HAP-1 (cell line): ENCODE results near the gene TUBA3E.
"Not testable (repeated sequence)": the region's sequence is repeated elsewhere in the genome, so short reads cannot be mapped to it uniquely, and the experiment has no call there.

Experiments used
- DNase-seq, 2 experiments: peaks; one replicate each; pipeline ENCODE4 v3.0.0-alpha.2; 2016 to 2020; ENCODE audit warnings: low spot score in 2 of 2
- H3K27me3 ChIP-seq: fragments of 250-450 bp; sonication (Bioruptor Pico); 2 replicates; pipeline ENCODE4 v1.5.1; 2020; ENCODE audit warnings: low read depth, mild to moderate bottlenecking, moderate library complexity
- H3K36me3 ChIP-seq: fragments of 250-450 bp; sonication (Bioruptor Pico); replicated peaks from 2 replicates; pipeline ENCODE4 v1.5.1; 2020; ENCODE audit warnings: mild to moderate bottlenecking
- H3K4me1 ChIP-seq: fragments of 250-450 bp; sonication (Bioruptor Pico); 2 replicates; pipeline ENCODE4 v1.5.1; 2020; ENCODE audit warnings: mild to moderate bottlenecking
- H3K4me3 ChIP-seq: fragments of 250-450 bp; sonication (Bioruptor Pico); 2 replicates; pipeline ENCODE4 v1.5.1; 2020; ENCODE audit warnings: mild to moderate bottlenecking, moderate library complexity
- H3K9me3 ChIP-seq: fragments of 250-450 bp; sonication (Bioruptor Pico); 2 replicates; pipeline ENCODE4 v1.5.1; 2020; ENCODE audit warnings: mild to moderate bottlenecking, moderate library complexity
- in situ Hi-C: fragments of 300-500 bp; cut with MboI; formaldehyde crosslinking; loops from 3 replicates; pipeline ENCODE4 v1.14.3; 2020; ENCODE audit warnings: low sequenced_read_pairs, inconsistent platforms, mixed read lengths

TUBA3E gene

DNA sequence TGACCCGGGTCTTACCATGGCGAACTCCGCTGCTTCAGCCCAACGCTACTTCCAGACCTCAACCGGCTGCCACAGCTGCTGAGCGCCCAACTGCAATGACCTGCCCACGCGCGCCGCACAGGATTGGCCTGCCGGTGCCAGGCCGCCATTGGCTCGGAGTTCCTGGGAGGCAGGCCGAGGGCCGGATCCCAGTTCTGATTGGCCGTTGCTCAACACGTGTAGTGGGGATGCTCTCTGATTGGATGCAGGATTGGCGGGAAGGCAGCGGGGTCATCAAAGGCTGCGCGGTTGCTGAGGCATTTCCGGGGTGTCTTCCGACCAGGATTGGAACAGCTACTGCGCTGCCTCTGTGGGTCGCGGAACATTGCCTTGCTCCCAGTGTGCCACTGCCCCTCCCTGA lies at the start of gene TUBA3E:
TSS of gene TUBA3E (minus strand) at position 97 of the 400 bp plus-strand sequence. CDS start at position 18, 79 bp downstream.
- in situ Hi-C loops = loop anchor here (25.0 kb wide), 1 partner anchor 889 kb away; the partner anchor contains the start of gene FAM168B
- no peaks in the 10 kb centered on the region for H3K9me3 ChIP-seq
- DNase-seq = no peak
- no peaks in the 10 kb centered on the region for H3K27me3 ChIP-seq
- no peak within 1 kb of the TSS for H3K4me3 ChIP-seq
- H3K4me1 ChIP-seq = no peaks in the 10 kb centered on the region
- H3K36me3 ChIP-seq = no peaks in the 10 kb centered on the region

DNA sequence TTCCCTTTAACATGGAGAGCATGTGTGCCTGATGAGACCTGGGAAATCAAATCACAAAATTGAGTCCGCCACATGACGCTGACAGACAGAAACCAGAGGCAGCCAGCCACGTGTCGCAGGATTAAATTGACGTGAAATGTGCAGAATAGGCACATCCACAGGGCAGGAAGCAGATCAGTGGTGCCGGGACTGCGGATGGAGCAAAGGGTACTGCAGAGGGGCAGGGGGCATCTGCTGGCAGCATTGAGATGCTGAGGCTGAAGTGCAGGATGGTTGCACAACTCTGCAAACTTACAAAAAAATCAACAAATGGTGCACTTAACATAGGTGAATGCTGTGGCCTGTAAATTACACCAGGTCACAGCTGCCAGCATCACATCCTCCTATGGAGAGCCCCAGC lies 48.2 kb upstream of the TUBA3E start:
- in situ Hi-C loops = no loop called here

DNA sequence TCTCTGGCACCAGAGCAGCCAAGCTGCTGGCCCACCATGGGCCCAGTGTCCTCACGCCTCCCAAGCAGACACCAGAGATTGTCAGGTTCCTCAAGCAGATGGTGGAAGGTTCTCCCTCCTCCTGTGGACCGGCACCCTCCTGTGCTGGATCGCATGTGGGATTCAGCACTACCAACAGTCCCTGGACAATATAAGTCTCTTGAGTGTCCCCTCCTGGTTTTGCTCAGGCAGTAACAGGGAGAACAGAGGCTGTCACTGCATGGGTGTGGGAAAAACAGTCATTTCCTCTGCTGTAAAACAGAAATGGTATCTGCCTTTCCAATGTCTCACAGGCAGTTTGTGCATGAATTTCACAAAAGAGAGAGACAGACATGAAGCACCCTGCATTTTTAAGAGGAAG lies 47.7 kb upstream of the TUBA3E start:
- Histone ChIP-seq H3K4me3 (no peak overlapping the region), H3K36me3 (no peaks in the 10 kb centered on the region), H3K9me3 (no peaks in the 10 kb centered on the region), H3K27me3 (no peaks in the 10 kb centered on the region; the same call in 1 of the 2 replicates), H3K4me1 (no peaks in the 10 kb centered on the region)
- no peak for DNase-seq
- in situ Hi-C loops = no loop called here

More for the DNA sequence above, 48.2 kb upstream of the TUBA3E start:
- DNase-seq = no peak
- Histone ChIP-seq H3K27me3 (peaks cover under 1% of the 10 kb centered on the region), H3K36me3 (no peaks in the 10 kb centered on the region), H3K9me3 (no peaks in the 10 kb centered on the region), H3K4me1 (no peaks in the 10 kb centered on the region), H3K4me3 (no peak overlapping the region)

DNA sequence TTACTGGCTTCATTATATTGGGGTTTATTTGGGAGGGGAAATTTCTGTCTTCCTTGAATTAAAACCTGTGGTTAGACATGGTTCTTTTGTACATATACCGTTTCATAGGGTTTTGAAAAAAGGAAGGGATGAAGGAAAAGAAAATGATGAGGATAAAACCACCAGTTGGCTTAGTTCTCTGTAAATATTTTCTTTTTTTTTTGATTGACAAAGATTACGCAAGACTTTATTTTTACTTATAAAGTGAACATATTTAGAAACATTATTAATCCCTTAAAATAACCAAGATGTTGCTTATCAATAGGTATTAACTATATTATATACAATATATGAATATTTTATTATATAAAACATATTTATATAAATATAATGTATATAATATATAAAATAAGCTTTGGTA lies 45.1 kb upstream of the TUBA3E start:
- H3K27me3 ChIP-seq = no peaks in the 10 kb centered on the region; the same call in 1 of the 2 replicates
- H3K4me3 ChIP-seq = no peak overlapping the region
- no peak for DNase-seq
- in situ Hi-C loops = no loop called here
- H3K36me3 ChIP-seq = no peaks in the 10 kb centered on the region
- no peaks in the 10 kb centered on the region for H3K9me3 ChIP-seq
- no peaks in the 10 kb centered on the region for H3K4me1 ChIP-seq

DNA sequence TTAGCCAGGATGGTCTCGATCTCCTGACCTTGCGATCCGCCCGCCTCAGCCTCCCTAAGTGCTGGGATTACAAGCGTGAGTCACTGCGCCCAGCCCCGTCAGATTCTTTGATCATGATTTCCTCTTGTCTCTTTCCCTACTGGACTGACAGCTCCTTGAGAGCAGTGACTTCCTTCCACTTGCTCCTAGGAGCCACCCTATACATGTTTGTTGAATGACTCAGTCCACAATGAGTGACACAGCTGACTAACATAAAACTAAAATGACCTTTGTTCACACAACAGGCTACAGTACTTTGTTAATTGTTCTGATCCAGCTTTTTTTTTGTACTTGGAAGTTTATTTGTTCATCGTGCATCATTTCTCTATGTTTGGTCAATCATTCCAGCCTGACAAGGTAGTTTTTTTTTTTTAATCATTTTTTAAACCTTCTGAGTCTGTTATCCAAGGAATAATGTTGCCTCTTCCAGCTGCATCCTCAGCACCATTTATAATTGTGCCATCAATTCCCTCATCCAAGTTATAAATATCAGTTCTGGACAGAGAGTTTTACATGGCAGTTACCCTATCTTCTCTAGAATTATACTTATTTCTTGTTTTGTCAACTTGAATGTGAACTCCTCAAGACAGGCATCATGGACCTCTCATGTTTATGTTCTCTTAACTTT lies 42.9 kb upstream of the TUBA3E start:
- Histone ChIP-seq H3K27me3 (no peaks in the 10 kb centered on the region; the same call in 1 of the 2 replicates), H3K36me3 (no peaks in the 10 kb centered on the region), H3K4me3 (no peak overlapping the region), H3K4me1 (no peaks in the 10 kb centered on the region), H3K9me3 (no peaks in the 10 kb centered on the region)
- in situ Hi-C loops = no loop called here
- no peak for DNase-seq

DNA sequence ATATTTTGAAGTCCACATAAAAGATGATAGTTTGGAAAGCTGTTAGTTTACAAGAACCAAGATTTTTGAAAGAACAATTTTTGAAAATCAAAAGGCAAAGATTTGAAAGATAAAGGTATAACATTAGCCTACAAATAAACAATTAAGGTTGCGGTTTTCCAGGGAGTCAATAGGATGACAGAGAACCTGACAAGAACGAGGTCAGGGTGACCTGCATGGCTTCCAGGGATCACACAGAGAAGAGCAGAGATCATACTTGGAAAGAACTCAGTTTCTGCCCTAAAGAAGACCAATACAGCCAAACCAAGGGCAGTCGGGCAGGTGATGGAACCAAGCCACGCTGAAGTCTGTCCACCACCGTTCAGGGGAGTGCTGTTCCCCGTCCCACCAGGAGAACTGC lies 41.3 kb upstream of the TUBA3E start:
- H3K4me1 ChIP-seq, DNase-seq, H3K36me3 ChIP-seq, H3K27me3 ChIP-seq, H3K9me3 ChIP-seq, in situ Hi-C loops, H3K4me3 ChIP-seq: not testable (repeated sequence)

DNA sequence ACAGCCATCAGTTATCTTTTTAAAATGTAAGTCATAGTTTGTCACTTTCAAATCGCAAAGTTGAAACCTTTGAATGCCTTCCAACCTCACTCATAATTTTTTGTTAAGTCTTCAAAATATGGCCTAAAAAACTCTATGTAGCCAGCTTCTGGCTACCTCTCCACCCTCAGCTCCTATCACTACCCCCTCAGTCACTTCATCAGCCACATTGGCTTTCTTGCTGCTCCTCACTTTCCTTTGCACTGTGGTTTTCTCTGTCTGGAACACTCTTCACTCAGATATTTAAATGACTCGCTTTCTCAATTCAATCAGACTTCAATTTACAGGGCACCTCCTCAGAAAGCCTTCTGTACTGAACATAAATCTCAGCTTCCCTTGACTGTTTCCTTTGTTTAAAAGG lies 34.8 kb upstream of the TUBA3E start:
- H3K27me3 ChIP-seq, H3K9me3 ChIP-seq, in situ Hi-C loops, H3K36me3 ChIP-seq, DNase-seq, H3K4me1 ChIP-seq, H3K4me3 ChIP-seq: not testable (repeated sequence)

DNA sequence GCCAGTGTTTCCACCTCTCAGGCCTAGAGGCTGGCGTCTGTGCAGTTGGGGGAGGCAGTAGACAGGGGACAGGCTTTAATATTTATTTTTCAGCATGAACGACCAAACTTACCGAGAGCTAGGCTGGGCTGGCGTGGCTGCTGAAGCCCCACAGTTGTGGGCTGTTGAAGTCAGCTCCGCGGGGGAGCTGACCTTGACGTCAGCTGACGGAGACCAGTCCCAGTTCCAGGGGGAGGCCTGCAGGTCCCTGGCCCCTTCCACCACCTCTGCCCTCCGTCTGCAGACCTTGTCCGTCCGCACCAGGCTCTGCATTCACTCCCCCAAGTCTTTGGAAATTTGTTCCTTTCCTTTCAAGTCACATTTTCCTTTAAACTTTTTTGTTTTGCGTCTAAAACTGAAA lies 33.4 kb upstream of the TUBA3E start:
- in situ Hi-C loops = no loop called here
- Histone ChIP-seq H3K36me3 (no peaks in the 10 kb centered on the region), H3K4me1 (no peaks in the 10 kb centered on the region), H3K27me3 (no peaks in the 10 kb centered on the region), H3K9me3 (no peaks in the 10 kb centered on the region), H3K4me3 (no peak overlapping the region)
- DNase-seq = no peak

DNA sequence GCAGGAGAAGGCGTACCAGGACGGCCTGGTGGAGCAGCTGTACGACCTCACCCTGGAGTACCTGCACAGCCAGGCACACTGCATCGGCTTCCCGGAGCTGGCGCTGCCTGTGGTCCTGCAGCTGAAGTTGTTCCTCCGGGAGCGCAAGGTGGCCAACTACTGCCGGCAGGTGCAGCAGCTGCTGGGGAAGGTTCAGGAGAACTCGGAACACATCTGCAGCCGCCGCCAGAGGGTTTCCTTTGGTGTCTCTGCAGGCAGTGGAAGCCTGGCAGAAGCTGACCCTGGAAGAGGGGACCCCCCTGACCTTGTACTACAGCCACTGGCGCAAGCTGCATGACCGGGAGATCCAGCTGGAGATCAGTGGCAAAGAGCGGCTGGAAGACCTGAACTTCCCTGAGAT lies 32.7 kb upstream of the TUBA3E start:
- H3K9me3 ChIP-seq, DNase-seq, H3K4me1 ChIP-seq, in situ Hi-C loops, H3K36me3 ChIP-seq, H3K4me3 ChIP-seq, H3K27me3 ChIP-seq: not testable (repeated sequence)

DNA sequence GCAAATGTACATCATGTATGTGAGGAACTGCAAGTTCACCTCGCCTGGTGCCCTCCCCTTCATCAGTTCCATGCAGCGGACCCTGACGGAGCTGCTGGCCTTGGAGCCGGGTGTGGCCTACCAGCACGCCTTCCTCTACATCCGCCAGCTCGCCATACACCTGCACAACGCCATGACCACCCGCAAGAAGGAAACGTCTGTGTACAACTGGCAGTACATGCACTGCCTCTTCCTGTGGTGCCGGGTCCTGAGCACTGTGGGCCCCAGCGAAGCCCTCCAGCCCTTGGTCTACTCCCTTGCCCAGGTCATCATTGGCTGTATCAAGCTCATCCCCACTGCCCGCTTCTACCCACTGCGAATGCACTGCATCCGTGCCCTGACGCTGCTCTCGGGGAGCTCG lies 32.1 kb upstream of the TUBA3E start:
- H3K4me3 ChIP-seq, H3K4me1 ChIP-seq, DNase-seq, H3K9me3 ChIP-seq, H3K36me3 ChIP-seq, H3K27me3 ChIP-seq, in situ Hi-C loops: not testable (repeated sequence)

DNA sequence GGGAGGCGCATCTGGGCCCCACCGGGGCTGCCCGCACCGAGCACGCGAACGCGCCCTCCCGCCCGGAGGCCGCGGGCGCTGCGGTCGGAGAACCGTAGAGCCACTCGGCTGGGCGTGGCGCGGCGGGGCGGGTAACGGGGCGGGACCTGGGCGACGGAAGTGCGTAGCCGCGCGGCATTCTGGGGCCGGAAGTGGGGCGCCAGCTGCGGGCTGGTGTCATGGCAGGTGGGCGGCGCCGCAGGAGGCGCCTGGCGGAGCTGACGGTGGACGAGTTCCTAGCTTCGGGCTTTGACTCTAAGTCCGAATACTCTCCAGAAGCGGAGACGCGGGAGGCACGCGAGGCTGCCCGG lies 30.9 kb upstream of the TUBA3E start:
- H3K27me3 ChIP-seq, H3K4me3 ChIP-seq, H3K4me1 ChIP-seq, H3K9me3 ChIP-seq, DNase-seq, in situ Hi-C loops, H3K36me3 ChIP-seq: not testable (repeated sequence)

DNA sequence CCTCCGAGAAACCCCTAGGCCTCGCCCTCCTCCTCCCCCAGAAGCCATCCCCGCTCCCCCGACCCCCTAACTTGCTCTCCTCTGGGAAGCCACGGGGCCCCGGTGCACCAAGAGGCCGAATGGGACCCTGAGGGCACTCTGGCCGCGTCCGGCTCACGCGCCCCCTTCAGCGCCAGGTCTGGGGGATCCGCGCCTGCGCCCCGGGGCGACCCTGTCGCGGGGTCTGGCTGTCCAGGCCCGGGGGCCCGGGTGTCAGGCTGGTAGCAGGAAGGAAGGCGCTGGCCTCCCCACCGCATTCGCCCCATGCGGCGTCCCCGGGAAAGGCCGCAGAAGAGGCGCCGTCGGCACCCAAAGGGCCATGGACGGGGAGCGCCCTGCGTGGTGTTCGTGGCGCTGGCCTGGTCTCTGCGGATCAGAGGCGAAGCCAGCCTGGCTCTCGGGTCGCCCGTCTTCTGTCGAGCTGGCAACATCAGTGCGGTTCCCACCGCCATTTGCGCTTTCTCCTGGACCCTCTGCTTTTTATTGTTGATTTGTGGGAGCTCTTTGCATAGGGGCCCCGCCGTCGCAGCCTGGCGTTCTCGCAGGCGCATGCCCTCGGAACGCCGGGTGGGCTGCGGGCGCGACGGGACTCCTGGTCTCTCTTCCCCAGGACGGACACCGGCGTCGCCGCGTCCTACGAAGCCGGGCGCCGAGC lies 30.4 kb upstream of the TUBA3E start:
- in situ Hi-C loops, H3K9me3 ChIP-seq, H3K27me3 ChIP-seq, H3K4me1 ChIP-seq, DNase-seq, H3K4me3 ChIP-seq, H3K36me3 ChIP-seq: not testable (repeated sequence)

DNA sequence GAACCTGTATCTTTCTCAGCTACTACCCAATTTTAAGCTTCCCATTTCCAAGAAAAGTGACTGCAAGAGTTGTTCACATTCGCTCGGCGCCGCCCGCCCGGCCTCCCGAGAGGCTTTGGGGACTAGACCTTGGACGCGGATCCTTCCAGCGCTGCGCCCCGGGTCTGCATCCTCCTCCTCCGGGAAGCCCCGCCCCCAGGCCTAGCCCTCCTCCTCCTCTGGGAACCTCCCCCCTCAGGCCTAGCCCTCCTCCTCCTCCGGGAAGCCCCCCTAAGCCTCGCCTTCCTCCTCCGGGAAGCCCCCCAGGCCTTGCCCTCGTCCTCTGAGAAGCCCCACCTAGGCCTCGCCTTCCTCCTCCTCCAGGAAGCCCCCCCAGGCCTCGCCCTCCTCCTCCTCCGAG lies 29.8 kb upstream of the TUBA3E start:
- H3K4me1 ChIP-seq, DNase-seq, H3K9me3 ChIP-seq, in situ Hi-C loops, H3K27me3 ChIP-seq, H3K4me3 ChIP-seq, H3K36me3 ChIP-seq: not testable (repeated sequence)

DNA sequence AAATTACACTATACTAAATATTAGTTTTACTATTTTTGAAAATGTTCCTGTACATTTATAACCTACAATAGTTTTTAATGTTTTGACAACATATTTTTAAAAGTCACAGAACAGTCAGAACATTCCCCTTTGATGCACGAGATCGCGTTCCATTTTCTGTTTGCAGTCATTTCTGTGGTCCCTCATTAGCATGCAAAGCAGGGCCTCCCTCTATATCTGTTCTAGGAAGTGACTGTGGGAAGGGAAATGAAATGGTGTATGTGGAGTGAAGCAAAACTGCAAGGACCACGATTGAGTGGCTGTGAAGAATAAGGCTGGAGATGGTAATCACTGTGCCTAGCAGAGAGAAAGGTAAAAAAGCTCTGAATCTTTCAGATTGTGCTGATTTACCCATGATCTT lies 24.3 kb upstream of the TUBA3E start:
- H3K27me3 ChIP-seq, in situ Hi-C loops, DNase-seq, H3K4me3 ChIP-seq, H3K9me3 ChIP-seq, H3K36me3 ChIP-seq, H3K4me1 ChIP-seq: not testable (repeated sequence)

DNA sequence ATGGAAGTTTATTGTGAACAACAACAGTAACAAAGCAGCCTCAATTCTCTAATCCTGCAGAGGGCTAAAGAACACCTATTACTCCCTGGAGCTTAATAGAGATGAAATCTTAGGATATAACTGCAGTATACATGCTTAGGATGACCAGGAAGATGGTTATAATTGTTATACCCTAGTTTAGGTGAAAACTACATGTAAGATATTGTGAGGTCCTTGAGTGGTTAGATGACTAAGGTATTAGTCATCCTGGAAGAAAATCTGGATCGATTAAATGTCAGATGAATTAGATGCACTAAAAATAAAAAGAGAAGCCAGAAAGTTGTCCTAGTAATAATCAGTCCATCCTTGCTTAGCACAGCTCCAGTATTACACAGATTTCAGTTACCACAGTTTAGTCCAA lies 22.3 kb upstream of the TUBA3E start:
- H3K4me3 ChIP-seq, DNase-seq, H3K36me3 ChIP-seq, H3K4me1 ChIP-seq, H3K27me3 ChIP-seq, H3K9me3 ChIP-seq, in situ Hi-C loops: not testable (repeated sequence)
